H9 (cell line): Measurements from ENCODE around the gene PTGDR2. TPM values are rescaled to one million over a fixed set of nuclear protein-coding genes. Genes with fewer than 3 reads are reported as not detected.

ENCODE experiments used
- DNase-seq: peaks from one replicate; pipeline ENCODE4 v3.0.0-alpha.2; 2017
- H2AFZ ChIP-seq: one replicate; pipeline ENCODE4 v1.6.1; 2013; ENCODE audit warnings: mild to moderate bottlenecking, low read length, control low read depth, moderate library complexity
- H2AK5ac ChIP-seq: 2 replicates; pipeline ENCODE4 v1.6.1; 2013; ENCODE audit warnings: low read length, control low read depth, mixed read lengths; ENCODE audit not compliant: insufficient read length
- H2BK120ac ChIP-seq: one replicate; pipeline ENCODE4 v1.6.1; 2013; ENCODE audit warnings: low read depth, mild to moderate bottlenecking, low read length, control low read depth, inconsistent platforms; ENCODE audit not compliant: poor library complexity, severe bottlenecking
- H2BK12ac ChIP-seq: 2 replicates; pipeline ENCODE4 v1.6.1; 2013; ENCODE audit warnings: low read length, control low read depth, mixed read lengths, low read depth; ENCODE audit not compliant: insufficient read length
- H2BK15ac ChIP-seq: 2 replicates; pipeline ENCODE4 v1.6.1; 2013; ENCODE audit warnings: low read depth, low read length, control low read depth
- H2BK20ac ChIP-seq: one replicate; pipeline ENCODE4 v1.6.1; 2013; ENCODE audit warnings: low read depth, mild to moderate bottlenecking, low read length, control low read depth, inconsistent platforms; ENCODE audit not compliant: poor library complexity, severe bottlenecking
- H2BK5ac ChIP-seq: 2 replicates; pipeline ENCODE4 v1.6.1; 2013; ENCODE audit warnings: low read length, control low read depth, mixed read lengths; ENCODE audit not compliant: insufficient read length
- H3K14ac ChIP-seq: 2 replicates; pipeline ENCODE4 v1.6.1; 2013; ENCODE audit warnings: low read length, control low read depth; ENCODE audit not compliant: insufficient read depth
- H3K18ac ChIP-seq: 2 replicates; pipeline ENCODE4 v1.6.1; 2013; ENCODE audit warnings: low read depth, mild to moderate bottlenecking, mixed read lengths, low read length, control low read depth; ENCODE audit not compliant: insufficient read length
- H3K23ac ChIP-seq: 2 replicates; pipeline ENCODE4 v1.6.1; 2013; ENCODE audit warnings: low read length, control low read depth, mixed read lengths, low read depth; ENCODE audit not compliant: insufficient read length
- H3K23me2 ChIP-seq: 2 replicates; pipeline ENCODE4 v1.6.1; 2013; ENCODE audit warnings: low read depth, mild to moderate bottlenecking, mixed read lengths, low read length, control low read depth; ENCODE audit not compliant: insufficient read length, poor library complexity, severe bottlenecking
- H3K27ac ChIP-seq: 2 replicates; pipeline ENCODE4 v1.5.1; 2013; ENCODE audit warnings: low read length, control low read depth, mixed read lengths, low read depth; ENCODE audit not compliant: insufficient read length
- H3K27me3 ChIP-seq: 2 replicates; pipeline ENCODE4 v1.6.1; 2013; ENCODE audit warnings: low read length, control low read depth, inconsistent platforms; ENCODE audit not compliant: insufficient read depth
- H3K4ac ChIP-seq: 2 replicates; pipeline ENCODE4 v1.6.1; 2013; ENCODE audit warnings: low read depth, mild to moderate bottlenecking, control low read depth, inconsistent platforms, low read length, moderate library complexity
- H3K4me1 ChIP-seq: 2 replicates; pipeline ENCODE4 v1.6.1; 2013; ENCODE audit warnings: low read length, control low read depth, inconsistent platforms; ENCODE audit not compliant: insufficient read depth
- H3K4me2 ChIP-seq: 2 replicates; pipeline ENCODE4 v1.6.1; 2013; ENCODE audit warnings: low read length, control low read depth, mixed read lengths; ENCODE audit not compliant: insufficient read length, insufficient read depth
- H3K56ac ChIP-seq: 2 replicates; pipeline ENCODE4 v1.6.1; 2013; ENCODE audit warnings: low read depth, mild to moderate bottlenecking, mixed read lengths, low read length, control low read depth; ENCODE audit not compliant: insufficient read length
- H3K79me1 ChIP-seq: 2 replicates; pipeline ENCODE4 v1.6.1; 2013; ENCODE audit warnings: low read depth, mild to moderate bottlenecking, moderate library complexity, low read length, control low read depth, inconsistent platforms; ENCODE audit not compliant: insufficient read depth, poor library complexity, severe bottlenecking
- H3K79me2 ChIP-seq: 2 replicates; pipeline ENCODE4 v1.6.1; 2013; ENCODE audit warnings: low read length, control low read depth, inconsistent platforms; ENCODE audit not compliant: insufficient read depth
- H3K9ac ChIP-seq: 2 replicates; pipeline ENCODE4 v1.6.1; 2013; ENCODE audit warnings: low read length, control low read depth, mixed read lengths; ENCODE audit not compliant: insufficient read length; ENCODE audit errors: extremely low read depth
- H3K9me3 ChIP-seq: one replicate; pipeline ENCODE4 v1.6.1; 2013; ENCODE audit warnings: low read depth, low read length, inconsistent platforms; ENCODE audit not compliant: control insufficient read depth
- H3T11ph ChIP-seq: one replicate; pipeline ENCODE4 v1.6.1; 2013; ENCODE audit warnings: mild to moderate bottlenecking, low read length, control low read depth, inconsistent platforms
- H4K20me1 ChIP-seq: one replicate; pipeline ENCODE4 v1.6.1; 2013; ENCODE audit not compliant: control insufficient read depth, insufficient read length, insufficient read depth
- H4K5ac ChIP-seq: 2 replicates; pipeline ENCODE4 v1.6.1; 2013; ENCODE audit warnings: low read depth, mild to moderate bottlenecking, mixed read lengths, low read length, control low read depth; ENCODE audit not compliant: insufficient read length
- H4K8ac ChIP-seq: replicated peaks from 2 replicates; pipeline ENCODE4 v1.6.1; 2013; ENCODE audit warnings: low read length, control low read depth, mixed read lengths, low read depth; ENCODE audit not compliant: insufficient read length
- H4K91ac ChIP-seq: 2 replicates; pipeline ENCODE4 v1.6.1; 2013; ENCODE audit warnings: low read depth, mild to moderate bottlenecking, moderate library complexity, mixed read lengths, low read length, control low read depth; ENCODE audit not compliant: insufficient read length
- H3K27ac Mint-ChIP-seq, 3 experiments: 2 replicates in 2 of 3; 3 replicates in 1 of 3; pipeline ENCODE4 v1.8.0; 2020 to 2021; ENCODE audit warnings: mixed read lengths in 3 of 3, mild to moderate bottlenecking in 1 of 3, moderate library complexity in 1 of 3
- H3K27me3 Mint-ChIP-seq: 2 replicates; pipeline ENCODE4 v1.8.0; 2021; ENCODE audit warnings: low read depth, mild to moderate bottlenecking, moderate library complexity, mixed read lengths
- H3K36me3 Mint-ChIP-seq, 3 experiments: 2 replicates in 2 of 3; 3 replicates in 1 of 3; pipeline ENCODE4 v1.8.0; 2020 to 2021; ENCODE audit warnings: low read depth in 3 of 3, mixed read lengths in 3 of 3; ENCODE audit not compliant: insufficient read depth in 1 of 3
- H3K4me1 Mint-ChIP-seq, 2 experiments: 2 replicates each; pipeline ENCODE4 v1.8.0; 2020; ENCODE audit warnings: mixed read lengths in 2 of 2
- H3K4me3 Mint-ChIP-seq, 2 experiments: 2 replicates in 1 of 2; 3 replicates in 1 of 2; pipeline ENCODE4 v1.8.0; 2020 to 2021; ENCODE audit warnings: mild to moderate bottlenecking in 2 of 2, mixed read lengths in 2 of 2, moderate library complexity in 1 of 2
- H3K9me3 Mint-ChIP-seq, 2 experiments: 2 replicates in 1 of 2; 3 replicates in 1 of 2; pipeline ENCODE4 v1.8.0; 2020; ENCODE audit warnings: mild to moderate bottlenecking in 2 of 2, mixed read lengths in 2 of 2, moderate library complexity in 1 of 2
- CTCF ChIP-seq: fragments of 200-600 bp; sonication (generic); conservative IDR thresholded peaks from 3 replicates; pipeline ENCODE4 v1.8.0; 2021; ENCODE audit warnings: antibody characterized with exemption, mild to moderate bottlenecking
- WGBS: extraction: QIAGEN DNeasy Blood & Tissue Kit; methylation state at CpG from one replicate; pipeline ENCODE4 v1.1.7; 2013; ENCODE audit warnings: missing lambda C conversion rate, low lambda C conversion rate, mixed read lengths; ENCODE audit not compliant: insufficient read length; ENCODE audit errors: extremely low coverage; 5-methylcytosine and 5-hydroxymethylcytosine counted together
- total RNA-seq: library from RNA; stranded (reverse); gene quantifications from 2 replicates; pipeline ENCODE4 v1.2.1, GENCODE V29; 2021

The PTGDR2 gene
- total RNA-seq, 1 experiment from 2014 or later = not detected

GRCh38 chr11:60858731-60859464 lies 3.1 kb upstream of the PTGDR2 start:
- H3K9ac ChIP-seq = no peak overlapping the region
- no peak overlapping the region for H3K56ac ChIP-seq
- no peak overlapping the region for H4K8ac ChIP-seq
- no peak overlapping the region for H2BK5ac ChIP-seq
- no peak overlapping the region for H4K91ac ChIP-seq
- H3K27ac ChIP-seq = no peak overlapping the region
- no peaks in the 10 kb centered on the region for H3K79me2 ChIP-seq
- no peak overlapping the region for H3K14ac ChIP-seq
- H3K4me3 Mint-ChIP-seq = no peak overlapping the region
- H3K4me1 ChIP-seq = no peaks in the 10 kb centered on the region; the same call in 1 of the 2 replicates
- no peak overlapping the region for H4K5ac ChIP-seq
- no peak overlapping the region for H2BK12ac ChIP-seq
- no peak overlapping the region for H3K4ac ChIP-seq
- no peak overlapping the region for H2BK120ac ChIP-seq
- peaks cover 4% of the 10 kb centered on the region for H3K27me3 Mint-ChIP-seq
- no peak overlapping the region for H2BK20ac ChIP-seq
- H2AK5ac ChIP-seq = no peak overlapping the region
- no peak for DNase-seq
- H3K9me3 Mint-ChIP-seq = no peaks in the 10 kb centered on the region
- H3K23me2 ChIP-seq = no peaks in the 10 kb centered on the region
- H2AFZ ChIP-seq = no peak overlapping the region
- H3K27ac Mint-ChIP-seq = peak overlapping the region in 1 of 3 experiments; percentile 17; a peak in 1 of 7 replicates
- no peak overlapping the region for H2BK15ac ChIP-seq
- WGBS = no CpG with 5 or more reads among the region's 4 CpGs
- H3K4me1 Mint-ChIP-seq = no peaks in the 10 kb centered on the region
- no peak overlapping the region for H3K18ac ChIP-seq
- H3K9me3 ChIP-seq = no peaks in the 10 kb centered on the region
- no peak overlapping the region for H3K4me2 ChIP-seq
- no peak overlapping the region for H3K23ac ChIP-seq
- no peaks in the 10 kb centered on the region; a peak in 1 of 7 replicates for H3K36me3 Mint-ChIP-seq
- no peaks in the 10 kb centered on the region for H3K27me3 ChIP-seq
- no peak overlapping the region for H3T11ph ChIP-seq
- H3K79me1 ChIP-seq = no peaks in the 10 kb centered on the region
- no peak for TF ChIP-seq CTCF
- no peaks in the 10 kb centered on the region for H4K20me1 ChIP-seq
